Measurements from ENCODE around the gene ARPC4. TPM values are rescaled to one million over a fixed set of nuclear protein-coding genes. Genes with fewer than 3 reads are reported as not detected.

Gene ARPC4
- total RNA-seq, result 100 to 1,000 TPM; 255 to 266 TPM

DNA sequence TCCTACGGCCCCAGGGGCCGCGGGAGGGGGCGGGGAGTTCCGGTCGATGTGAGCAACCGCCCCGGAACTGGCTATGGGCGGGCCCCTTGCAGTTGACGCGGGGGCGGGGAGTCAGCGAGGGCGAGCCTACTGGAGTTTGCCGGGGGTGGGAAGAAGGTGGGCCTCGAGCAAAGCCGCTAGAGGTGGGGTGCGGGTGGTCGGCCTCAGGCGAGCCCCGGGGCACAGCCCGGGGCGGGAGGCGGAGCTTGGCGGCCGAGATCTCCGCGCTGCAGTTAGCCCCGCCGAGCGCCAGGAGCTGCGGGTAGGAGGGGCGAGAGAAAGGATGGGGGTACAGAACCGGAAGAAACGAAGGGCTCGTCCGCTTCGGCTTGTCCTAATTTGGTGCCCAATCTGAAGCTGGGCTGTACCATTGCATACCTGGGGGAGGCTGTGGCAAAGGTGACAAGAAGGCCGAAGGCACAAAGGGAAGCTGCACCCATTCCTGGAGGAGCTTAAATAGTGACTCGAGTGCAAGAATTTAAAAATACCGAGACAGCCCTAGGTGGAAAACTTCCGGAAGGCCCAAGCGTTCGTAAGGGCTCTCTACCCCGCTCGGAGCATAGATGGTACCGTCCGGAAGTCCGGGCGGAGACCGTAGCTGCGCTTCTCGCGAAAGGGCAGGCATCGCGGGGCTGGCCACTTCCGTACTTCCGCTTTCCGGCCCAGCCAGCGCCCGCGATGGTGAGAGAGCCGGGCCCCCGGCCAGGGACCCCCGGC is at the start of gene ARPC4, which contains the start of gene TADA3:
ARPC4 (plus strand) TSS at position 678 of the 756 bp plus-strand sequence; CDS start at position 718, 40 bp downstream.
TADA3 (minus strand) TSS at position 69 of the 756 bp plus-strand sequence. CDS start 1,007 bp downstream, outside the sequence.
- ChIA-PET CTCF (interaction anchor here (0.6 to 1.9 kb wide), 10 partner anchors 12 to 406 kb away, joined by 3 to 20 read pairs (median 5); partner anchors contain the start of genes CRELD1, OGG1 and TTLL3), POLR2A (interaction anchor here (0.7 to 8.7 kb wide), 31 partner anchors 12 to 528 kb away, joined by 3 to 137 read pairs (median 6); partner anchors contain the start of genes BRK1, BRPF1, CAMK1 and CRELD1)
- Mint-ChIP-seq H3K27me3 (no peaks in the 10 kb centered on the region), H3K27ac (peak within 1 kb of the TSS; percentile 99), H3K4me3 (peak within 1 kb of the TSS; percentile 97), H3K9me3 (no peaks in the 10 kb centered on the region), H3K4me1 (peaks cover 63% of the 10 kb centered on the region), H3K36me3 (ENCODE audit: low read depth) (peaks cover 65% of the 10 kb centered on the region)
- peak; percentile 93 for DNase-seq

DNA sequence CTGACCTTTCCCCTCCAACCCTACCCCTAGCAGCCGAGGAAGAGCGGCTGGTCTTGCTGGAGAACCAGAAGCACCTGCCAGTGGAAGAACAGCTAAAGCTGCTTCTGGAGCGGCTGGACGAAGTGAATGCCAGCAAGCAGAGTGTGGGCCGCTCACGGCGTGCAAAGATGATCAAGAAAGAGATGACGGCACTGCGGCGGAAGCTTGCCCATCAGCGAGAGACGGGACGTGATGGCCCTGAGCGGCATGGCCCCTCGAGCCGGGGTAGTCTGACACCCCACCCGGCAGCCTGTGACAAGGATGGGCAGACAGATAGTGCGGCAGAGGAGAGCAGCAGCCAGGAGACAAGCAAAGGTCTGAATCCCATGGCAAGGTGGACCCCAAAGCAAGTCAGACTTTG is 49.3 kb upstream of the ARPC4 start:
- peaks cover 89% of the 10 kb centered on the region for H3K36me3 Mint-ChIP-seq (ENCODE audit: low read depth)
- peaks cover 16% of the 10 kb centered on the region for H3K4me1 Mint-ChIP-seq
- no peak for DNase-seq
- no peak overlapping the region for H3K4me3 Mint-ChIP-seq
- no peaks in the 10 kb centered on the region for H3K9me3 Mint-ChIP-seq
- H3K27ac Mint-ChIP-seq, result no peak overlapping the region
- POLR2A ChIA-PET, result interaction anchor here (1.1 to 11.9 kb wide), 2 partner anchors 10 to 94 kb away, joined by 3 to 158 read pairs; partner anchors contain the start of genes BRPF1 and MTMR14
- CTCF ChIA-PET, result interaction anchor here (0.9 kb wide), 1 partner anchor 8 kb away, joined by 4 read pairs; no protein-coding TSS in a partner anchor
- H3K27me3 Mint-ChIP-seq, result no peaks in the 10 kb centered on the region

DNA sequence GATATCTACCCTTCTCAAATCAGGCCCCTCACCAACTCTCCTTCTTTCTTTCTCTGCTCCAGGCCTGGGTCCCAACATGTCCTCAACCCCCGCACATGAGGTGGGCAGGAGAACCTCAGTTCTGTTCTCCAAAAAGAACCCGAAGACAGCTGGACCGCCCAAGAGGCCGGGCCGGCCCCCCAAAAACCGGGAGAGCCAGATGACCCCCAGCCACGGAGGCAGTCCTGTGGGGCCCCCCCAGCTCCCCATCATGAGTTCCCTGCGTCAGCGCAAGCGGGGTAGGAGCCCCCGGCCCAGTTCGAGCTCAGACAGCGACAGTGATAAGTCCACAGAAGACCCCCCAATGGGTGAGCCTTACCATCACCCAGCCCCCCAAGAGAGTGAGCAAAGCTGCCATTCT is 48.7 kb upstream of the ARPC4 start:
- no peaks in the 10 kb centered on the region for H3K27me3 Mint-ChIP-seq
- ChIA-PET CTCF (interaction anchor here (0.9 kb wide), 1 partner anchor 8 kb away, joined by 4 read pairs; no protein-coding TSS in a partner anchor), POLR2A (interaction anchor here (1.1 to 11.9 kb wide), 2 partner anchors 11 to 94 kb away, joined by 3 to 158 read pairs; partner anchors contain the start of genes BRPF1 and MTMR14)
- H3K27ac Mint-ChIP-seq, result no peak overlapping the region
- no peaks in the 10 kb centered on the region for H3K9me3 Mint-ChIP-seq
- H3K4me3 Mint-ChIP-seq, result no peak overlapping the region
- peaks cover 19% of the 10 kb centered on the region for H3K4me1 Mint-ChIP-seq
- DNase-seq, result no peak
- peaks cover 89% of the 10 kb centered on the region for H3K36me3 Mint-ChIP-seq (ENCODE audit: low read depth)

GRCh38 chr3:9745521-9745920 is 47.4 kb upstream of the ARPC4 start:
- peaks cover 84% of the 10 kb centered on the region for H3K36me3 Mint-ChIP-seq (ENCODE audit: low read depth)
- no peak overlapping the region for H3K4me3 Mint-ChIP-seq
- ChIA-PET POLR2A (interaction anchor here (11.9 kb wide), 1 partner anchor 12 kb away, joined by 158 read pairs; the partner anchor contains the start of gene BRPF1), CTCF (interaction anchor here (1.8 kb wide), 1 partner anchor 15 kb away, joined by 4 read pairs; the partner anchor contains the start of gene BRPF1)
- H3K9me3 Mint-ChIP-seq, result no peaks in the 10 kb centered on the region
- no peak overlapping the region for H3K27ac Mint-ChIP-seq
- no peak for DNase-seq
- no peaks in the 10 kb centered on the region for H3K27me3 Mint-ChIP-seq
- H3K4me1 Mint-ChIP-seq, result peaks cover 27% of the 10 kb centered on the region

DNA sequence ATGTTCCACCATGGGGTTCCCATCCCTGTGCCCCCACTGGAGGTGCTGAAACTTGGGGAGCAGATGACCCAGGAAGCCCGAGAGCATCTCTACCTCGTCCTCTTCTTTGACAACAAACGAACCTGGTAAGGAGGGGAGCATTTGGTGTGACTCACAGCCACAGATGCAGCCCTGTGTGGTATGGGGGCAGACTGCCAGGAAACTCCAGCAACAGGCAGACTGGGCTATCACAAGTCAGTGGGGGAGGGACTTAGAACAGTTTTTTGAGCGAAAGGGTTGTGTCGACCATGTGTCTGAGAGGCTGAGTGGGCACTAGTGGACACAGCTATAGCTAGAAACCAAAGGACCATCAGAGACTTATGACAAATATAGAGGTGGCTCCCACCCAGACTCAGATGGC is 46.6 kb upstream of the ARPC4 start:
- H3K36me3 Mint-ChIP-seq (ENCODE audit: low read depth), result peaks cover 78% of the 10 kb centered on the region
- POLR2A ChIA-PET, result interaction anchor here (11.9 kb wide), 1 partner anchor 13 kb away, joined by 158 read pairs; the partner anchor contains the start of gene BRPF1

DNA sequence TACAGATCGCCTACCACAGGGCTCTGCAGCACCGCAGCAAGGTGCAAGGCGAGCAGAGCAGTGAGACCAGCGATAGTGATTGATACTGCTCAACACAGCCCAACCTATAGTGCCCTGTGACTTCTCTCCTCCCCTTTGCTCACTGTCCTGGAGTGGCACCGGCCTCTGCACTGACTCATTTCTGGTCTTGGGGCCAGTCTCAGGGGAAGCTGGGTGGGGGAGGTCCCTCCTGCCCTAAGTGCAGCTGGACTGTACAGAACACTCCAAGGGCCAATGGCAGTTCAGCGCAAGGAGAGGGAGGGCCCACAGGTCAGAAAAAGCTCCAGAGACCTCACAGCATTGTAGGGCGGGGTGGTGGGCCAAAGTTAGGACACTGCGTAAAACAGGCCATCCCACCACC is 45.6 kb upstream of the ARPC4 start:
- CTCF ChIA-PET, result interaction anchor here (1.8 kb wide), 1 partner anchor 16 kb away, joined by 4 read pairs; the partner anchor contains the start of gene BRPF1
- Mint-ChIP-seq H3K27ac (no peak overlapping the region), H3K4me1 (peaks cover 44% of the 10 kb centered on the region), H3K36me3 (ENCODE audit: low read depth) (peaks cover 78% of the 10 kb centered on the region), H3K9me3 (no peaks in the 10 kb centered on the region), H3K4me3 (no peak overlapping the region), H3K27me3 (no peaks in the 10 kb centered on the region)
- no peak for DNase-seq
- POLR2A ChIA-PET, result interaction anchor here (5.8 to 11.9 kb wide), 2 partner anchors 14 to 45 kb away, joined by 59 to 158 read pairs; partner anchors contain the start of genes ARPC4, BRPF1 and TADA3

More for the DNA sequence above, 46.6 kb upstream of the ARPC4 start:
- CTCF ChIA-PET, result interaction anchor here (0.6 to 1.8 kb wide), 3 partner anchors 15 to 200 kb away, joined by 3 to 4 read pairs (median 3); partner anchors contain the start of gene BRPF1
- H3K27ac Mint-ChIP-seq, result peak overlapping the region; percentile 40
- no peak overlapping the region for H3K4me3 Mint-ChIP-seq
- no peaks in the 10 kb centered on the region for H3K9me3 Mint-ChIP-seq
- no peaks in the 10 kb centered on the region for H3K27me3 Mint-ChIP-seq
- H3K4me1 Mint-ChIP-seq, result peaks cover 34% of the 10 kb centered on the region
- peak; percentile 45 for DNase-seq

DNA sequence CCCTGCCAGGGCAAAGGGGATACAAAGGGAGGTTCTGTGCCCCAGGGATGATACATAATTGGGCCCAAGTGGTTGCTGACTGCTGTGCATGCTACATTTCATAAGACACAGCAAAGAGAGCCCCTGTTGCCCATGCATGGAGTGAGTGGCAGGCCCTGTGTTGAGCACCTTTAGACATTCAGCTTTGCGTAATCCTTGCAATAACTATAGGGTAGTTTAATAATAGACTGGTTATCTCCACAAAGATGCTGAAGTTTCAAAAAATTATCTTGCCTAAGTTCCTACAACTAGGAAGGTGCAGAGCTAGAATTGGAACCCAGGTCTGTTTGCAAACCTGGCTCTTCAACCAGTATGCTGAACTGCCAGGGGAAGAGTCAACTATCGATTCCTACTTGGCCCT is 44.9 kb upstream of the ARPC4 start:
- Mint-ChIP-seq H3K27ac (no peak overlapping the region), H3K4me1 (peaks cover 46% of the 10 kb centered on the region), H3K4me3 (no peak overlapping the region), H3K27me3 (no peaks in the 10 kb centered on the region), H3K9me3 (no peaks in the 10 kb centered on the region), H3K36me3 (ENCODE audit: low read depth) (peaks cover 72% of the 10 kb centered on the region)
- POLR2A ChIA-PET, result interaction anchor here (5.8 to 11.9 kb wide), 2 partner anchors 15 to 44 kb away, joined by 59 to 158 read pairs; partner anchors contain the start of genes ARPC4, BRPF1 and TADA3
- no peak for DNase-seq
- CTCF ChIA-PET, result no interaction called here

DNA sequence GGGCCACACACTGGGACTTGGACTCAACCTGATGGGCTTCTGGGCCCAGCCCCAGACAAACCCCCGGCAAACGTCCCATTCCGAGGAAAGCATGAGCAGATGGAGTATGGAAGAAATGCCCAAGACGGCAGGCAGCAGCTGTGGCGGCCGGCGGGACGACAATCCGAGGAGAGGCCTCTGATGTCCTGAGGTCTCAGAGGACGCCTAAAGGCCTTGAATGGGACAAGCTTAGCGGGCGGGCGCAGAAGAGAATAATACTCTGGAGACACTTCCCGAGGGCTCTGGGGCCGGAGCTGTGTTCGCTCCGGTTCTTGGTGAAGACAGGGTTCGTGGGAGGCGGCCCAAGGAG is 43.6 kb upstream of the ARPC4 start:
- no peaks in the 10 kb centered on the region for H3K9me3 Mint-ChIP-seq
- POLR2A ChIA-PET, result interaction anchor here (0.9 to 11.9 kb wide), 10 partner anchors 10 to 353 kb away, joined by 3 to 158 read pairs (median 12); partner anchors contain the start of genes ARPC4, BRPF1, CAMK1 and FANCD2
- H3K4me1 Mint-ChIP-seq, result peaks cover 52% of the 10 kb centered on the region

DNA sequence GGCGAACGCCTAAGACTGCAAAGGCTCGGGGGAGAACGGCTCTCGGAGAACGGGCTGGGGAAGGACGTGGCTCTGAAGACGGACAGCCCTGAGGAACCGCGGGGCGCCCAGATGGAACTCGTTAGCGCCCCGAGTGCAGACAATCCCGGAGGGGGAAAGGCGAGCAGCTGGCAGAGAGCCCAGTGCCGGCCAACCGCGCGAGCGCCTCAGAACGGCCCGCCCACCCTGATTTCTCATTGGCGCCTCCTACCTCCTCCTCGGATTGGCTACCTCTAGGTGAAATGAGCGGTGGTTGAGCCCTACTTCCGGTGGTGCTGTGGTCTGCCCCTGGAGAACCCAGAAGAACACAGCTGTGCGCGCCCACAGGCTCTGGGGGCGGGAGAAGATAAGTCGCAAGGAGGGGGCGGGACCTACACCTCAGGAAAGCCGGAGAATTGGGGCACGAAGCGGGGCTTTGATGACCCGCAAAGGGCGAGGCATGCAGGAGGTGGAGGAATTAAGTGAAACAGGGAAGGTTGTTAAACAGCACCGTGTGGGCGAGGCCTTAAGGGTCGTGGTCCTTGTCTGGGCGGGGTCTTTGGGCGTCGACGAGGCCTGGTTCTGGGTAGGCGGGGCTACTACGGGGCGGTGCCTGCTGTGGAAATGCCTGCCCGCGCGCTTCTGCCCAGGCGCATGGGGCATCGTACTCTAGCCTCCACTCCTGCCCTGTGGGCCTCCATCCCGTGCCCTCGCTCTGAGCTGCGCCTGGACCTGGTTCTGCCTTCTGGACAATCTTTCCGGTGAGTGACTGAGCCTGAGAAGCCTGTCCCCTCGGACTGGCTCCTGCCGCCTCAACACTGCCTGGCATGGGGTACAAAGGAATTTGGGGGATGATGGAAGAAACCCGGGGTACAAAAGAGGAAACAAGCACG is 43.0 kb upstream of the ARPC4 start, which contains the start of gene OGG1:
OGG1 (plus strand) TSS at position 308 of the 911 bp plus-strand sequence; CDS start at position 643, 335 bp downstream.
- ChIA-PET POLR2A (interaction anchor here (0.8 to 11.9 kb wide), 14 partner anchors 10 to 353 kb away, joined by 3 to 158 read pairs (median 12); partner anchors contain the start of genes ARPC4, BRPF1, CAMK1 and FANCD2), CTCF (interaction anchor here (0.5 to 2.7 kb wide), 9 partner anchors 14 to 397 kb away, joined by 3 to 11 read pairs (median 4); partner anchors contain the start of genes ARPC4 and TADA3)
- Mint-ChIP-seq H3K4me1 (peaks cover 58% of the 10 kb centered on the region), H3K27ac (peak within 1 kb of the TSS; percentile 91), H3K27me3 (no peaks in the 10 kb centered on the region), H3K9me3 (no peaks in the 10 kb centered on the region), H3K36me3 (ENCODE audit: low read depth) (peaks cover 65% of the 10 kb centered on the region), H3K4me3 (peak within 1 kb of the TSS; percentile 93)
- DNase-seq, result peak; percentile 98

More for the DNA sequence above, 43.6 kb upstream of the ARPC4 start:
- DNase-seq, result no peak
- peak overlapping the region; percentile 91 for H3K27ac Mint-ChIP-seq
- H3K27me3 Mint-ChIP-seq, result no peaks in the 10 kb centered on the region
- H3K36me3 Mint-ChIP-seq (ENCODE audit: low read depth), result peaks cover 67% of the 10 kb centered on the region
- CTCF ChIA-PET, result interaction anchor here (0.7 to 2.7 kb wide), 7 partner anchors 14 to 396 kb away, joined by 3 to 11 read pairs (median 4); partner anchors contain the start of genes ARPC4 and TADA3
- peak overlapping the region; percentile 93 for H3K4me3 Mint-ChIP-seq

- peak overlapping the region; percentile 93 for H3K4me3 Mint-ChIP-seq
- DNase-seq, result no peak
- peaks cover 62% of the 10 kb centered on the region for H3K36me3 Mint-ChIP-seq (ENCODE audit: low read depth)
- ChIA-PET POLR2A (interaction anchor here (0.8 to 11.9 kb wide), 17 partner anchors 9 to 351 kb away, joined by 3 to 158 read pairs (median 7); partner anchors contain the start of genes ARPC4, BRPF1, CAMK1 and FANCD2), CTCF (interaction anchor here (0.8 to 2.7 kb wide), 5 partner anchors 14 to 511 kb away, joined by 3 to 11 read pairs (median 3); no protein-coding TSS in a partner anchor)
- H3K27me3 Mint-ChIP-seq, result no peaks in the 10 kb centered on the region
- H3K4me1 Mint-ChIP-seq, result peaks cover 61% of the 10 kb centered on the region
- no peaks in the 10 kb centered on the region for H3K9me3 Mint-ChIP-seq
- peak overlapping the region; percentile 91 for H3K27ac Mint-ChIP-seq
Observed at GRCh38 chr3:9750556-9751411, 42.1 kb upstream of the ARPC4 start.

DNA sequence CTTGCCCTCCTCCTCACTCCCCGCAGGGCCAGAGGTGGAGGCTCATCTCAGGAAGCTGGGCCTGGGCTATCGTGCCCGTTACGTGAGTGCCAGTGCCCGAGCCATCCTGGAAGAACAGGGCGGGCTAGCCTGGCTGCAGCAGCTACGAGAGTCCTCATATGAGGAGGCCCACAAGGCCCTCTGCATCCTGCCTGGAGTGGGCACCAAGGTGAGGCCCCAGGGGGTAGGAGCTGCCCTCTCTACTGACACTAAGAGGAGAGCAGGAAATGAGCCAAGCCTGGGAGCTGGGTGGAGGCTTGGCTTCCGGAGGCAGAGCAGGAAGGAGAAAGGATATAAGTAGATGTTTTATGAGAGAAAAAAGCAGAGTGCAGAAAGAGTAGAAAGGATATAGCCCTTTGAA is 38.2 kb upstream of the ARPC4 start:
- peak overlapping the region; percentile 9 for H3K4me3 Mint-ChIP-seq
- peak; percentile 32 for DNase-seq
- H3K27ac Mint-ChIP-seq, result peak overlapping the region; percentile 54
- peaks cover 49% of the 10 kb centered on the region for H3K36me3 Mint-ChIP-seq (ENCODE audit: low read depth)
- no peaks in the 10 kb centered on the region for H3K9me3 Mint-ChIP-seq
- CTCF ChIA-PET, result interaction anchor here (1.3 kb wide), 1 partner anchor 27 kb away, joined by 3 read pairs; no protein-coding TSS in a partner anchor
- H3K4me1 Mint-ChIP-seq, result peaks cover 37% of the 10 kb centered on the region
- H3K27me3 Mint-ChIP-seq, result no peaks in the 10 kb centered on the region
- POLR2A ChIA-PET, result interaction anchor here (0.8 to 2.2 kb wide), 10 partner anchors 9 to 509 kb away, joined by 3 to 10 read pairs (median 3); partner anchors contain the start of genes ARPC4, BRPF1, CAMK1 and TADA3

Data from activated CD4-positive, alpha-beta memory T cell treated with anti-CD3 and anti-CD28 coated beads, Interleukin-2, amount 10 ng/mL, durations not matched to agents 7 days and 5 days (primary cell).